ENCODE results near the gene RAPGEF4. TPM values are rescaled to one million over a fixed set of nuclear protein-coding genes. Genes with fewer than 3 reads are reported as not detected.
A peak's percentile ranks its signal among the peaks of the same experiment; 100 is the strongest.

The RAPGEF4 gene
- total RNA-seq, 8 experiments from 2014 or later, result 0.51 to 19.3 (median 7.4) TPM

DNA sequence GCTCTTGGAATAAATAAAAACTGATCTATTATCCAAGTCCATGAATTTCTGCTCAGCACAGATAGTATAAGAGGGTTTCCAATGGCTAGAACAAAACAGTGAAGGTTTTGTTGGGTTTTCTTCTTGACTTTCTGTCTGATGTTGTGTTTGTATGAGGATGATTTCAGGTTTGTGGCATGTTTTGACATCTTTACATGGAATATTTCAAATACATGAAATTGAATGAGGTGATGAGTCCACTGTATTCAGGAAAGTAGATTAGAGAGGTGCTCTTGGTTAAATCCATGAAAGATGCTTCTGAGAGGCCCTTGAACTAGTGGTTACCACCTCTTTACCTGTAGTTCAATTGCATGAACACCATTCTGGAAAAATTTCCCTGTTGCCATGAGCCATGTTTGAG lies 84.3 kb downstream of the RAPGEF4 start:
- Histone ChIP-seq H3K4me1 (replicated peaks in 1 of 2) (peaks cover 0 to 6% of the 10 kb centered on the region in 2 donors), H3K4me3 (no peak overlapping the region), H3K27ac (no peak overlapping the region)
- no peak for ATAC-seq (replicated peaks in 6 of 8)
- in situ Hi-C loops (cut with MboI; ENCODE audit: low pct_unique_long_range_greater_than_20kb in 2 of 9, low sequenced_read_pairs in 9 of 9, unreplicated experiment in 9 of 9), result loop anchor here in 7 of 9 experiments (10.0 to 25.0 kb wide), 6 partner anchors 105 to 1542 kb away; no protein-coding TSS in a partner anchor

DNA sequence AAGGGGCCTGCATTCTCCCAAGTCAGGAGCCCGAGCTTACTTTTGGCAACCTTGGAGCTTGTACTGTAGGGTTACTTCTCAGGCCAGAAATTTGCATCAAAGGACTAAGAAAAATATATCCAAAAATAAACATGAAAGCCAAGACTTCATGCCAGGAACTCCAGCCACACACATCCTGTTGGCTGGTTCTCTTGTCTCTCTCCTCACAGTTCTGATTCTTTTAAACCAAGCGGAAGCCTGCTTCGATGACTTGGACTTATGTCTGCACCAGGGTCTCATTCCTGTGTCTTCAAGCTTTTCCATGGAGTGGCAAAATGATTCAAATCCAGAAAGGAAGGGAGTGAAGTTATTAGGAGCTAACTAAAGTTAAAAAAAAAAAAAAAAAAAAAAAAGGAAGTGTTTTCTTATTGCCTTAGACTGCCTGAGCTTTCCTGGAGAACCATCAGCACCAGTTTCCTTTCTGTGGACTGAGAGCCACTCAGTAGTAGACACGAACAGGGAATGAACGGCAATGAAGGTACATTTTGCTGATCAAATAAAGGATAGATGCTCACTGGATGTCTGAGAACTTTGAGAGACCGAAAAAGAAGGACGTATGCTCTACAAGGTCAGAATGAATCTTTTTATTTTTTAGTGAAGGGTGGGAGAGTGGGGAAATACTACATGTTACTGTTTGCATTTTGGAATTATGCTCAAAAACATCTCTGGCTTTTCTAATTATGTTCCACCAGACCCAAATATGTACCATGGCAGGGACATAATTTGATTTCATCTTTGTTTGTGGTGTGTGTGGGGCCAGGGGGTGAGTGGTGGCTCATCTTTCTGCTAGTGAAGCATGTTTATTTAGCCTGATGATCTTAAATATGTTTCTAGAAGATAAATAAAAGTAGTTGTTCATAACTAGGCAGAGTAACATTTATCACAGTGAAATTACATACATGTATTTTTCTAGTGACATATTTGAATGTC lies 86.0 kb downstream of the RAPGEF4 start:
- no peak overlapping the region for H3K27ac ChIP-seq
- in situ Hi-C loops (cut with MboI; ENCODE audit: low pct_unique_long_range_greater_than_20kb in 2 of 9, low sequenced_read_pairs in 9 of 9, unreplicated experiment in 9 of 9), result loop anchor here in 5 of 9 experiments (25.0 kb wide), 4 partner anchors 116 to 1541 kb away; no protein-coding TSS in a partner anchor
- WGBS, 10 experiments, result 74 to 100% (median 89%) methylated on average over 2 to 7 of the region's 7 CpGs
- H3K4me1 ChIP-seq (replicated peaks in 1 of 2), result no peaks in the 10 kb centered on the region
- ATAC-seq (replicated peaks in 6 of 8), result no peak
- H3K4me3 ChIP-seq, result no peak overlapping the region

GRCh38 chr2:172822585-172822984 lies 86.9 kb downstream of the RAPGEF4 start:
- no peak for ATAC-seq (replicated peaks in 6 of 8)
- 67 to 100% (median 92%) methylated on average over 1 to 6 of the region's 6 CpGs; no CpG with 5 or more reads in 2 of the 10 experiments for WGBS, 10 experiments
- H3K27ac ChIP-seq, result no peak overlapping the region
- in situ Hi-C loops (cut with MboI; ENCODE audit: low pct_unique_long_range_greater_than_20kb in 2 of 9, low sequenced_read_pairs in 9 of 9, unreplicated experiment in 9 of 9), result loop anchor here in 5 of 9 experiments (25.0 kb wide), 4 partner anchors 115 to 1540 kb away; no protein-coding TSS in a partner anchor
- no peaks in the 10 kb centered on the region for H3K4me1 ChIP-seq (replicated peaks in 1 of 2)
- no peak overlapping the region for H3K4me3 ChIP-seq

DNA sequence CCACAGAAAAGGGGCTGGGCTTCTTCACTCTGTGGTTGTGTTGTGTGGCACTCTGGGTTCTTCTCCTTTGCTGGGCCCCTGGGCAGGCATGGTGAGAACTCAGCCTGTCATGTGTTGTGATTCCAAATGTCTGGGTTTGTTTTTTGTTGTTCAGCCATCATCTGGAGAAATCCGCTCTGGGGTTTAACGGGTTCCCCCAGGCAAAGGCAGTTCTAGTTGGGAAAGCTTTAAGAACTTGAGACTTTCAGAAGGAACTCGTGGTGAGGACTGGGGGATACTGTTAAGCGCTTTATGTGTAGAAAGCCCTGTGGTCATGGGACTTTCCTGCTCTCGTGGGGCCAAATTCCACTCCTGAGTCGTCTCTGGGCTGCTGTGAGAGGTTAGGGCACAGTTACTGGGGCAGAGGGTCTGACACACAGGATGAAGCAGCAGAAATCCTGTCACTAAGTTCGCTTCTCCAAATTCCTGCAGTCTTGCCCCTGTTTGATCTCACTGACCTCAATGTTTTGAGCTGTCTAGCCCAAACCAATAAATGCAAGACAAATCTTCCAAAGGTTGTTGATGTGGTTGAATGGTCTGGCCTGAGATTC lies 87.7 kb downstream of the RAPGEF4 start:
- in situ Hi-C loops (cut with MboI; ENCODE audit: low pct_unique_long_range_greater_than_20kb in 2 of 9, low sequenced_read_pairs in 9 of 9, unreplicated experiment in 9 of 9), result loop anchor here in 5 of 9 experiments (25.0 kb wide), 4 partner anchors 114 to 1539 kb away; no protein-coding TSS in a partner anchor
- 50 to 100% (median 90%) methylated on average over 1 to 7 of the region's 7 CpGs; no CpG with 5 or more reads in 4 of the 10 experiments for WGBS, 10 experiments
- no peak for ATAC-seq (replicated peaks in 6 of 8)
- no peak overlapping the region for H3K4me3 ChIP-seq
- H3K4me1 ChIP-seq (replicated peaks in 1 of 2), result no peaks in the 10 kb centered on the region
- no peak overlapping the region for H3K27ac ChIP-seq

DNA sequence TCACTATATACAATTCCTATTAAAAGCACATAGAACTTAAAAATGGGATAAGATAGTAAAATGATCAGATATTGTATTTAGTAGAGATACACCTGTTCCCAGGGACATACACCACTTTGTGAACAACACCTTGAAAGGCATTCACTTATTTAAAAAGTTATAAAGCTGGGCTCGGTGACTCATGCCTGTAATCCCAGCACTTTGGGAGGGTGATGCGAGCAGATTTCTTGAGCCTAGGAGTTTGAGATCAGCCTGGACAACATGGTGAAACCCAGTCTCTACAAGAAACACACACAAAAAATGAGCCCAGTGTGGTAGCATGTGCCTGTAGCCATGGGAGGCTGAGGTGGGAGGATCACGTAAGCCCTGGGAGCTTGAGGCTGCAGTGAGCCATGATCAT lies 90.9 kb downstream of the RAPGEF4 start:
- in situ Hi-C loops (cut with MboI; ENCODE audit: low pct_unique_long_range_greater_than_20kb in 2 of 9, low sequenced_read_pairs in 9 of 9, unreplicated experiment in 9 of 9), result no loop called here
- H3K27ac ChIP-seq, result no peak overlapping the region
- 47 to 100% (median 100%) methylated on average over 1 to 3 of the region's 3 CpGs; no CpG with 5 or more reads in 1 of the 10 experiments for WGBS, 10 experiments
- no peak overlapping the region for H3K4me3 ChIP-seq
- no peaks in the 10 kb centered on the region for H3K4me1 ChIP-seq (replicated peaks in 1 of 2)
- ATAC-seq (replicated peaks in 6 of 8), result no peak

- Histone ChIP-seq H3K4me1 (replicated peaks in 1 of 2) (no peaks in the 10 kb centered on the region), H3K4me3 (no peak overlapping the region), H3K27ac (no peak overlapping the region)
- WGBS, 10 experiments, result 8 to 100% (median 82%) methylated on average over 3 to 6 of the region's 7 CpGs; no CpG with 5 or more reads in 3 of the 10 experiments
- in situ Hi-C loops (cut with MboI; ENCODE audit: low pct_unique_long_range_greater_than_20kb in 2 of 9, low sequenced_read_pairs in 9 of 9, unreplicated experiment in 9 of 9), result no loop called here
- ATAC-seq (replicated peaks in 6 of 8), result peak in 3 of 8 experiments; percentile 36 to 75 (median 61)
These were observed 93.6 kb downstream of the RAPGEF4 start for GRCh38 chr2:172829229-172829628.

GRCh38 chr2:172830482-172830881 lies 94.8 kb downstream of the RAPGEF4 start:
- in situ Hi-C loops (cut with MboI; ENCODE audit: low pct_unique_long_range_greater_than_20kb in 2 of 9, low sequenced_read_pairs in 9 of 9, unreplicated experiment in 9 of 9), result no loop called here
- Histone ChIP-seq H3K4me3 (no peak overlapping the region), H3K4me1 (replicated peaks in 1 of 2) (no peaks in the 10 kb centered on the region), H3K27ac (no peak overlapping the region)
- 40 to 100% (median 90%) methylated on average over 1 to 4 of the region's 4 CpGs; no CpG with 5 or more reads in 3 of the 10 experiments for WGBS, 10 experiments
- no peak for ATAC-seq (replicated peaks in 6 of 8)

DNA sequence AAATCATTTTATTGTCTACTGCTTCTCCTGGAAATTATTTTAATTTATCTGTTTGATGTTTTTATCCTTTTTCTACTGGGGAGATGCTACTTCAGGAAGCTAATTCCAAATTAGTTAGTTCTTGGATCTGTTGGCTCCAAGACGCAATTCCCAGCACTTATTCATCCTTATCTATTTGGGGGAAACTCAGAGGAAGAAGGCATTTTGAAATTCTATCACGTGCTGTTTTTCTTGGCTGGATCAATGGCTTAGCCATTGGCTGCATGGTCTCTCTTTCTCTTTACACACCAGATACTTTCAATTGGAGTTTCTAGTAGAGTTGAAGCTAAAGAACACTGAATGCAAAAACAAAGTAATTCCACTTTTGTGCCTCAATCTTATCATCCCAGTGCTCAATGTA lies 98.3 kb downstream of the RAPGEF4 start:
- no peak for ATAC-seq (replicated peaks in 6 of 8)
- 60 to 100% (median 86%) methylated on average over 1 to 2 of the region's 2 CpGs for WGBS, 10 experiments
- Histone ChIP-seq H3K4me1 (replicated peaks in 1 of 2) (no peaks in the 10 kb centered on the region), H3K4me3 (no peak overlapping the region), H3K27ac (no peak overlapping the region)
- in situ Hi-C loops (cut with MboI; ENCODE audit: low pct_unique_long_range_greater_than_20kb in 2 of 9, low sequenced_read_pairs in 9 of 9, unreplicated experiment in 9 of 9), result no loop called here

- WGBS, 10 experiments, result 24 to 79% (median 65%) methylated on average over 2 to 6 of the region's 6 CpGs; no CpG with 5 or more reads in 1 of the 10 experiments
- no peak for ATAC-seq (replicated peaks in 6 of 8)
- H3K27ac ChIP-seq, result no peak overlapping the region
These were observed 99.2 kb downstream of the RAPGEF4 start for GRCh38 chr2:172834881-172835280.

GRCh38 chr2:172836347-172836821 lies 100.7 kb downstream of the RAPGEF4 start:
- 29 to 100% (median 65%) methylated on average over 1 to 5 of the region's 6 CpGs; no CpG with 5 or more reads in 4 of the 10 experiments for WGBS, 10 experiments
- Histone ChIP-seq H3K4me1 (replicated peaks in 1 of 2) (no peaks in the 10 kb centered on the region), H3K4me3 (no peak overlapping the region), H3K27ac (no peak overlapping the region)
- peak in 3 of 8 experiments; percentile 53 to 96 (median 95) for ATAC-seq (replicated peaks in 6 of 8)
- in situ Hi-C loops (cut with MboI; ENCODE audit: low pct_unique_long_range_greater_than_20kb in 2 of 9, low sequenced_read_pairs in 9 of 9, unreplicated experiment in 9 of 9), result no loop called here

More at GRCh38 chr2:172834881-172835280, 99.2 kb downstream of the RAPGEF4 start:
- in situ Hi-C loops (cut with MboI; ENCODE audit: low pct_unique_long_range_greater_than_20kb in 2 of 9, low sequenced_read_pairs in 9 of 9, unreplicated experiment in 9 of 9), result no loop called here
- H3K4me3 ChIP-seq, result no peak overlapping the region
- H3K4me1 ChIP-seq (replicated peaks in 1 of 2), result no peaks in the 10 kb centered on the region

DNA sequence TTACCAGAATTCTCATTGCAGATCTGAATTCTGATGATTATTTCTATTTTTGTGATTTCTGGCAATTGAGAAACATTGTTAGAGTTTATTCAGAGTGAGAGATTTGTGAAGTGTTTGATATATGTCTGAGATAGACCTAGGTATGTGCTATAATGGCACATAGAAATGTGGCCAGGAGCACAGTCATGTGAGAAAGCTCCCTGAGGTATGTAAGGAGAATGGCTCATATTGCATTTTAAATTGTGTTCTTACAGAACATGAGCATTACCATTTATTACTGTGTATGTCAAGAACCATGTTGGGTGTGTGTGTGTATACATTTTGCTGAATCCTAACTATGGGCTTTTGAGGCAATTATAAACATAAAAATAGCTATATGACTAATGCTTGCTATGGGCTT lies 101.2 kb downstream of the RAPGEF4 start:
- Histone ChIP-seq H3K4me3 (no peak overlapping the region), H3K4me1 (replicated peaks in 1 of 2) (no peaks in the 10 kb centered on the region), H3K27ac (no peak overlapping the region)
- in situ Hi-C loops (cut with MboI; ENCODE audit: low pct_unique_long_range_greater_than_20kb in 2 of 9, low sequenced_read_pairs in 9 of 9, unreplicated experiment in 9 of 9), result no loop called here
- ATAC-seq (replicated peaks in 6 of 8), result peak in 4 of 8 experiments; percentile 21 to 89 (median 24)

- no peak for ATAC-seq (replicated peaks in 6 of 8)
- no peak overlapping the region for H3K4me3 ChIP-seq
- in situ Hi-C loops (cut with MboI; ENCODE audit: low pct_unique_long_range_greater_than_20kb in 2 of 9, low sequenced_read_pairs in 9 of 9, unreplicated experiment in 9 of 9), result no loop called here
- H3K27ac ChIP-seq, result no peak overlapping the region
- H3K4me1 ChIP-seq (replicated peaks in 1 of 2), result no peaks in the 10 kb centered on the region
- WGBS, 10 experiments, result 86 to 100% (median 100%) methylated on average over 1 to 2 of the region's 2 CpGs; no CpG with 5 or more reads in 3 of the 10 experiments
These were observed 103.8 kb downstream of the RAPGEF4 start for GRCh38 chr2:172839446-172839845.

Measured in motor neuron (in vitro differentiated cells).